Urothelium cell line (cell line): ENCODE data around the gene CLCN1.
"Not testable (repeated sequence)": the region's sequence is repeated elsewhere in the genome, so short reads cannot be mapped to it uniquely, and the experiment has no call there.

Experiments
- DNase-seq: peaks from one replicate; pipeline ENCODE4 v3.0.0; 2011; ENCODE audit warnings: low spot score, mixed read lengths
- FAIRE-seq: peaks from 2 replicates; lab custom pipeline; 2011; peaks lifted over from hg19 to GRCh38; lab: Jason Lieb, UNC

The CLCN1 gene

GRCh38 chr7:143315776-143316175 lies at the start of gene CLCN1:
Gene CLCN1 (plus strand): TSS chr7:143316111. CDS start chr7:143316213, 102 bp downstream.
- FAIRE-seq: no peak

GRCh38 chr7:143269251-143269650 lies 46.7 kb upstream of the CLCN1 start:
- FAIRE-seq (no peak), DNase-seq (no peak)

More at GRCh38 chr7:143315776-143316175, at the start of gene CLCN1:
- no peak for DNase-seq

- DNase-seq (no peak), FAIRE-seq (no peak)
These were observed 44.7 kb upstream of the CLCN1 start for GRCh38 chr7:143271240-143271639.

- DNase-seq: no peak
- no peak for FAIRE-seq
These were observed 43.0 kb upstream of the CLCN1 start for GRCh38 chr7:143272871-143273270.

- FAIRE-seq (no peak), DNase-seq (peak; percentile 51)
These were observed 36.5 kb upstream of the CLCN1 start for GRCh38 chr7:143279186-143280098.

- no peak for DNase-seq
- no peak for FAIRE-seq
These were observed 35.8 kb upstream of the CLCN1 start for GRCh38 chr7:143280160-143280559.

- DNase-seq: no peak
- no peak for FAIRE-seq
These were observed 35.3 kb upstream of the CLCN1 start for GRCh38 chr7:143280566-143280965.

GRCh38 chr7:143281529-143281928 lies 34.4 kb upstream of the CLCN1 start:
- DNase-seq (no peak), FAIRE-seq (no peak)

GRCh38 chr7:143282124-143282523 lies 33.8 kb upstream of the CLCN1 start:
- no peak for DNase-seq
- no peak for FAIRE-seq

GRCh38 chr7:143283381-143283780 lies 32.5 kb upstream of the CLCN1 start:
- no peak for DNase-seq
- no peak for FAIRE-seq

- no peak for DNase-seq
- FAIRE-seq: no peak
These were observed 31.1 kb upstream of the CLCN1 start, which contains the start of gene TMEM139 for GRCh38 chr7:143284591-143285469. Gene TMEM139 (plus strand): TSS chr7:143284958. CDS start chr7:143285958, 1,000 bp downstream.

GRCh38 chr7:143285470-143285778 lies 30.5 kb upstream of the CLCN1 start:
- FAIRE-seq (no peak), DNase-seq (peak; percentile 69)

- DNase-seq (no peak), FAIRE-seq (no peak)
These were observed 29.9 kb upstream of the CLCN1 start for GRCh38 chr7:143285806-143286521.

GRCh38 chr7:143286522-143286890 lies 29.4 kb upstream of the CLCN1 start:
- DNase-seq: no peak
- no peak for FAIRE-seq

- FAIRE-seq (no peak), DNase-seq (no peak)
These were observed 28.5 kb upstream of the CLCN1 start for GRCh38 chr7:143287339-143287934.

- DNase-seq: peak; percentile 98
- FAIRE-seq: peak; percentile 17
These were observed 27.7 kb upstream of the CLCN1 start, which contains the start of gene CASP2 for GRCh38 chr7:143287935-143288826. Gene CASP2 (plus strand): TSS chr7:143288351. CDS start chr7:143288456, 105 bp downstream.

- FAIRE-seq (no peak), DNase-seq (no peak)
These were observed 27.1 kb upstream of the CLCN1 start for GRCh38 chr7:143288836-143289235.

GRCh38 chr7:143289421-143289820 lies 26.5 kb upstream of the CLCN1 start:
- no peak for FAIRE-seq
- DNase-seq: no peak

GRCh38 chr7:143289888-143290287 lies 26.0 kb upstream of the CLCN1 start:
- DNase-seq, FAIRE-seq: not testable (repeated sequence)
